HepG2 (cell line): ENCODE data around the gene SP4. TPM values are rescaled to one million over a fixed set of nuclear protein-coding genes. Genes with fewer than 3 reads are reported as not detected.

Source experiments
- ATAC-seq: fragments of 200-7000 bp; cut with Tn5 transposase; 3 replicates; pipeline ENCODE4 v1.9.1; 2020; ENCODE audit warnings: mild to moderate bottlenecking, moderate library complexity
- BruUV-seq: library from RNA; stranded (reverse); fragments of 400-500 nt; replicated peaks from 2 replicates; lab custom pipeline; 2021; lab: Mats Ljungman, UMichigan
- CTCF ChIA-PET: fragments of 300-600 bp; formaldehyde crosslinking; extraction: SDS; loops from one replicate; lab custom pipeline; 2021; ENCODE audit warnings: low total read pairs, inconsistent platforms, low intra/inter-chr PET ratio; lab: Yijun Ruan, JAX
- POLR2A ChIA-PET: fragments of 350-600 bp; sonication (Branson Sonifier 250); formaldehyde crosslinking; loops from one replicate; lab custom pipeline; 2020; ENCODE audit warnings: antibody characterized with exemption, inconsistent platforms; lab: Yijun Ruan, JAX
- DNase-seq: peaks from one replicate; pipeline ENCODE4 v3.0.0-alpha.2; 2015; ENCODE audit warnings: low spot score
- FAIRE-seq: peaks from 3 replicates; lab custom pipeline; 2011; peaks lifted over from hg19 to GRCh38; lab: Jason Lieb, UNC
- H2AFZ ChIP-seq: one replicate; pipeline ENCODE4 v1.6.1; 2011; ENCODE audit warnings: low read length, inconsistent platforms
- H3K27ac ChIP-seq: fragments of 300-600 bp; 3 replicates; pipeline ENCODE4 v1.8.0; 2011; ENCODE audit warnings: mixed run types, mild to moderate bottlenecking, mixed read lengths, low read length, inconsistent platforms; ENCODE audit not compliant: insufficient read depth; ENCODE audit errors: extremely low read length
- H3K27me3 ChIP-seq, 2 experiments: fragments of 200-600 bp in 1 of 2; 2 replicates in 1 of 2; 3 replicates in 1 of 2; pipeline versions ENCODE4 v1.6.0 to v1.8.0; 2011; ENCODE audit warnings: low read length in 2 of 2, mild to moderate bottlenecking in 2 of 2, moderate library complexity in 2 of 2, inconsistent platforms in 1 of 2; ENCODE audit not compliant: insufficient read depth in 2 of 2, control insufficient read depth in 1 of 2
- H3K36me3 ChIP-seq, 2 experiments: fragments of 200-600 bp in 1 of 2; replicated peaks in 1 of 2; 2 replicates in 1 of 2; 3 replicates in 1 of 2; pipeline versions ENCODE4 v1.5.1 to v1.8.0; 2011; ENCODE audit warnings: low read length in 2 of 2, inconsistent platforms in 1 of 2; ENCODE audit not compliant: insufficient read depth in 2 of 2, control insufficient read depth in 1 of 2
- H3K4me1 ChIP-seq: 2 replicates; pipeline ENCODE4 v1.5.1; 2012; ENCODE audit warnings: low read length, inconsistent platforms; ENCODE audit not compliant: insufficient read depth
- H3K4me2 ChIP-seq: 2 replicates; pipeline ENCODE4 v1.6.0; 2011; ENCODE audit warnings: low read depth, low read length, inconsistent platforms
- H3K4me3 ChIP-seq, 3 experiments: fragments of 200-600 bp in 1 of 3; sonication (generic), shearing (Covaris generic) in 1 of 3; replicated peaks in 1 of 3; 2 replicates each; pipeline ENCODE4 v1.5.1; 2011 to 2016; ENCODE audit warnings: low read length in 3 of 3, inconsistent platforms in 2 of 3, low read depth in 2 of 3, mild to moderate bottlenecking in 2 of 3, control low read depth in 1 of 3, mixed read lengths in 1 of 3; ENCODE audit not compliant: insufficient read depth in 1 of 3
- H3K79me2 ChIP-seq: one replicate; pipeline ENCODE4 v1.6.1; 2011; ENCODE audit warnings: low read length, inconsistent platforms; ENCODE audit not compliant: insufficient read depth
- H3K9ac ChIP-seq: 2 replicates; pipeline ENCODE4 v1.6.0; 2011; ENCODE audit warnings: mild to moderate bottlenecking, low read depth, low read length, inconsistent platforms; ENCODE audit not compliant: insufficient read depth
- H3K9me3 ChIP-seq: 2 replicates; pipeline ENCODE4 v1.5.1; 2012; ENCODE audit warnings: mild to moderate bottlenecking, low read length
- H4K20me1 ChIP-seq: 2 replicates; pipeline ENCODE4 v1.6.0; 2011; ENCODE audit warnings: inconsistent platforms, mild to moderate bottlenecking, low read length, moderate library complexity; ENCODE audit not compliant: insufficient read depth
- CREB3 ChIP-seq: sonication (generic); formaldehyde crosslinking; IDR thresholded peaks from 2 replicates; pipeline ENCODE4 v1.5.0; 2020; ENCODE audit warnings: missing genetic modification reagents
- CTCF ChIP-seq: sonication (generic); formaldehyde crosslinking; IDR thresholded peaks from 2 replicates; pipeline ENCODE4 v1.5.0; 2020; ENCODE audit warnings: mild to moderate bottlenecking, missing genetic modification reagents, moderate library complexity
- NFIB ChIP-seq: sonication (generic); formaldehyde crosslinking; IDR thresholded peaks from 2 replicates; pipeline ENCODE4 v1.9.0; 2021; ENCODE audit warnings: missing genetic modification reagents, mild to moderate bottlenecking, borderline replicate concordance
- SMC3 ChIP-seq: IDR thresholded peaks from 2 replicates; pipeline ENCODE4 v1.6.1; 2011; ENCODE audit warnings: low read length, improper control_type of control experiment
- STAG1 ChIP-seq: sonication (generic); formaldehyde crosslinking; IDR thresholded peaks from 2 replicates; pipeline ENCODE4 v1.4.0; 2020; ENCODE audit warnings: missing genetic modification reagents
- ZNF234 ChIP-seq: sonication (generic); formaldehyde crosslinking; conservative IDR thresholded peaks from 2 replicates; pipeline ENCODE4 v1.5.1; 2020; ENCODE audit warnings: mild to moderate bottlenecking, missing genetic modification reagents
- ZNF773 ChIP-seq: sonication (generic); formaldehyde crosslinking; IDR thresholded peaks from 2 replicates; pipeline ENCODE4 v1.4.0; 2020; ENCODE audit warnings: missing genetic modification reagents, borderline replicate concordance
- in situ Hi-C: cut with HindIII; loops from 2 replicates; pipeline ENCODE4 v1.10.0; 2017; ENCODE audit warnings: low pct_unique_long_range_greater_than_20kb; ENCODE audit not compliant: extremely low pct_ligation_motif_present
- intact Hi-C: fragments of 100-400 bp; cut with micrococcal nuclease; formaldehyde crosslinking; loops from one replicate; pipeline ENCODE4 v1.10.0; 2022; ENCODE audit not compliant: unreplicated experiment
- polyA plus RNA-seq, 8 experiments: library from polyadenylated mRNA; depleted of rRNA in 3 of 8; stranded (reverse) in 7 of 8; unstranded in 1 of 8; fragments of >200 nt; fragmentation: Illumina TruSeq in 4 of 8; extraction: Trizol in 4 of 8; gene quantifications; 2 replicates each; pipeline versions ENCODE4 v1.2.1 to v1.2.3, GENCODE V29; 2011 to 2016; ENCODE audit warnings: low read depth in 4 of 8, missing spikeins in 1 of 8, mixed read lengths in 1 of 8; ENCODE audit not compliant: insufficient read depth in 1 of 8
- total RNA-seq, 5 experiments: library from RNA; depleted of rRNA; stranded (reverse); fragments of >200 nt; fragmentation: Illumina TruSeq; extraction: Trizol; gene quantifications; 2 replicates each; pipeline ENCODE4 v1.2.3, GENCODE V29; 2016; ENCODE audit warnings: low read depth in 1 of 5

Gene SP4
- total and polyA plus RNA-seq, 2 of the 13 experiments (the other 11 are each of a cell fraction or from before 2014, with no cell fraction given) = 2.7 to 4.8 TPM

- CTCF ChIA-PET = no interaction called here
- DNase-seq (no peak), FAIRE-seq (no peak), ATAC-seq (no peak)
- intact Hi-C loops (no loop called here), in situ Hi-C loops (no loop called here)
- Histone ChIP-seq H3K4me2 (no peak overlapping the region), H3K36me3 (0 out of 5 replicates have a peak, but pooled peaks cover 0 to 1% of the 10 kb centered on the region in 2 experiments), H3K79me2 (no peaks in the 10 kb centered on the region), H4K20me1 (no peaks in the 10 kb centered on the region), H2AFZ (no peak overlapping the region), H3K9me3 (peaks cover 18% of the 10 kb centered on the region), H3K27me3 (no peaks in the 10 kb centered on the region), H3K4me3 (no peak overlapping the region), H3K27ac (no peak overlapping the region), H3K9ac (no peak overlapping the region), H3K4me1 (no peaks in the 10 kb centered on the region)
- no TSS peak for BruUV-seq
- POLR2A ChIA-PET = no interaction called here
- TF ChIP-seq NFIB (CRISPR knock-in tag) (no peak), ZNF234 (CRISPR knock-in tag) (no peak), CREB3 (CRISPR knock-in tag) (no peak)
Observed at GRCh38 chr7:21495731-21496130, 67.8 kb downstream of the SP4 start.

- Histone ChIP-seq H4K20me1 (no peaks in the 10 kb centered on the region), H3K79me2 (no peaks in the 10 kb centered on the region), H3K9ac (no peak overlapping the region), H3K27me3 (no peaks in the 10 kb centered on the region), H3K36me3 (no peaks in the 10 kb centered on the region), H2AFZ (no peak overlapping the region), H3K4me2 (no peak overlapping the region), H3K9me3 (peaks cover 18% of the 10 kb centered on the region), H3K27ac (no peak overlapping the region), H3K4me1 (no peaks in the 10 kb centered on the region), H3K4me3 (no peak overlapping the region)
- peak; percentile 30; the same call in 1 of the 2 replicates for TF ChIP-seq SMC3
- TF ChIP-seq ZNF773 (CRISPR knock-in tag) = no peak
- TF ChIP-seq STAG1 = peak; percentile 31
- TF ChIP-seq CTCF (CRISPR knock-in tag) = peak; percentile 23; the same call in 1 of the 2 replicates
- BruUV-seq = no TSS peak
- ChIA-PET CTCF (interaction anchor here (1.0 kb wide), 1 partner anchor 235 kb away, joined by 3 read pairs; no protein-coding TSS in a partner anchor), POLR2A (no interaction called here)
- DNase-seq (no peak), ATAC-seq (peak; percentile 60), FAIRE-seq (no peak)
- intact Hi-C loops (no loop called here), in situ Hi-C loops (no loop called here)
Observed at GRCh38 chr7:21497072-21497471, 69.2 kb downstream of the SP4 start.
